HEK293T (cell line): ENCODE results near the gene PLEKHA6.
"Not testable (repeated sequence)": the region's sequence is repeated elsewhere in the genome, so short reads cannot be mapped to it uniquely, and the experiment has no call there.

Experiments used
- CTCF ChIA-PET: fragments of 350-600 bp; formaldehyde crosslinking; extraction: SDS; loops from one replicate; lab custom pipeline; 2021; ENCODE audit warnings: antibody characterized with exemption, inconsistent platforms; lab: Yijun Ruan, JAX
- POLR2A ChIA-PET: fragments of 350-600 bp; formaldehyde crosslinking; extraction: SDS; loops from one replicate; lab custom pipeline; 2020; ENCODE audit warnings: antibody characterized with exemption, inconsistent platforms; lab: Yijun Ruan, JAX
- DNase-seq: peaks from one replicate; pipeline ENCODE4 v3.0.0; 2012; ENCODE audit warnings: mixed read lengths; ENCODE audit errors: extremely low spot score
- ARNT ChIP-seq: fragments of 450-650 bp; IDR thresholded peaks from 2 replicates; pipeline ENCODE4 v1.6.1; 2017; ENCODE audit warnings: mild to moderate bottlenecking
- BHLHE40 ChIP-seq: fragments of 450-650 bp; IDR thresholded peaks from 2 replicates; pipeline ENCODE4 v1.6.1; 2016; ENCODE audit warnings: mild to moderate bottlenecking, moderate library complexity, borderline replicate concordance
- CTBP1 ChIP-seq: fragments of 450-650 bp; IDR thresholded peaks from 2 replicates; pipeline ENCODE4 v1.6.1; 2016; ENCODE audit warnings: borderline replicate concordance
- ELF4 ChIP-seq: fragments of 450-650 bp; IDR thresholded peaks from 2 replicates; pipeline ENCODE4 v1.6.1; 2017; ENCODE audit warnings: antibody characterized with exemption
- FOXA1 ChIP-seq: fragments of 450-650 bp; IDR thresholded peaks from 2 replicates; pipeline ENCODE4 v1.6.1; 2016; ENCODE audit warnings: mild to moderate bottlenecking
- FOXK2 ChIP-seq: fragments of 450-650 bp; IDR thresholded peaks from 2 replicates; pipeline ENCODE4 v1.6.1; 2016; ENCODE audit warnings: mild to moderate bottlenecking
- FOXM1 ChIP-seq: fragments of 450-650 bp; IDR thresholded peaks from 2 replicates; pipeline ENCODE4 v1.6.1; 2017; ENCODE audit warnings: mild to moderate bottlenecking, borderline replicate concordance
- HDGF ChIP-seq: fragments of 450-650 bp; IDR thresholded peaks from 2 replicates; pipeline ENCODE4 v1.6.1; 2017; ENCODE audit warnings: antibody characterized with exemption, borderline replicate concordance
- L3MBTL2 ChIP-seq: fragments of 450-650 bp; conservative IDR thresholded peaks from 2 replicates; pipeline ENCODE4 v1.6.1; 2016; ENCODE audit warnings: mild to moderate bottlenecking
- LEF1 ChIP-seq: fragments of 450-650 bp; IDR thresholded peaks from 2 replicates; pipeline ENCODE4 v1.6.1; 2017; ENCODE audit warnings: mild to moderate bottlenecking, borderline replicate concordance
- NFRKB ChIP-seq: fragments of 450-650 bp; IDR thresholded peaks from 2 replicates; pipeline ENCODE4 v1.6.1; 2016; ENCODE audit warnings: mild to moderate bottlenecking, moderate library complexity
- PKNOX1 ChIP-seq: fragments of 450-650 bp; IDR thresholded peaks from 2 replicates; pipeline ENCODE4 v1.6.1; 2016
- SP1 ChIP-seq: fragments of 450-650 bp; IDR thresholded peaks from 2 replicates; pipeline ENCODE4 v1.6.1; 2017
- SUZ12 ChIP-seq: fragments of 450-650 bp; IDR thresholded peaks from 2 replicates; pipeline ENCODE4 v1.6.1; 2016; ENCODE audit warnings: mild to moderate bottlenecking
- TARDBP ChIP-seq: fragments of 450-650 bp; IDR thresholded peaks from 2 replicates; pipeline ENCODE4 v1.6.1; 2016
- ZNF384 ChIP-seq: fragments of 450-650 bp; IDR thresholded peaks from 2 replicates; pipeline ENCODE4 v1.6.1; 2016

The PLEKHA6 gene

DNA sequence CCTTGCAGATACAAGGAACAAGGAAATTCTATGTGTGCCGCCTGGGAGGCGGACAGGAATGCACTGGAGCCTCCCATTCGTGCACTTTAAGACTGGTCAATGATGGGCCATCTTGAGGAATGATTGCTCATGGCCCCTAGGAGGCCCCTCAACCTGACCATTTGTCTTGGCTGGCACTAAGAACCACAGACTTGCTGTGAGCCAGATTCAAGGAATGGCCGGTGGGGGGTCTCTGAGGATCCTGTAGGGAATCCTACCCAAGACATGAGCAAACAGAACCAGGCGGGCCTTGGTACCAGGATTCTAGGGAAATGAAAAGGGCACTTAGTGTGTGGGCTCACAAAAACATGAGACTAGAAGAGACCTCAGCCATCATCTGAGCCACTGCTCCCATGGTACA lies 117.8 kb downstream of the PLEKHA6 start:
- no peak for TF ChIP-seq FOXM1
- TF ChIP-seq L3MBTL2: no peak
- no peak for TF ChIP-seq LEF1
- TF ChIP-seq SUZ12: no peak
- no peak for TF ChIP-seq HDGF
- TF ChIP-seq PKNOX1: no peak
- TF ChIP-seq NFRKB: no peak
- TF ChIP-seq SP1: no peak
- no peak for TF ChIP-seq BHLHE40
- no peak for TF ChIP-seq FOXK2
- no peak for TF ChIP-seq TARDBP
- TF ChIP-seq ELF4: no peak
- TF ChIP-seq ARNT: no peak
- TF ChIP-seq ZNF384: no peak
- TF ChIP-seq FOXA1: no peak
- no peak for TF ChIP-seq CTBP1
- no peak for DNase-seq
- ChIA-PET POLR2A (no interaction called here), CTCF (interaction anchor here (1.1 kb wide), 1 partner anchor 35 kb away, joined by 4 read pairs; no protein-coding TSS in a partner anchor)

DNA sequence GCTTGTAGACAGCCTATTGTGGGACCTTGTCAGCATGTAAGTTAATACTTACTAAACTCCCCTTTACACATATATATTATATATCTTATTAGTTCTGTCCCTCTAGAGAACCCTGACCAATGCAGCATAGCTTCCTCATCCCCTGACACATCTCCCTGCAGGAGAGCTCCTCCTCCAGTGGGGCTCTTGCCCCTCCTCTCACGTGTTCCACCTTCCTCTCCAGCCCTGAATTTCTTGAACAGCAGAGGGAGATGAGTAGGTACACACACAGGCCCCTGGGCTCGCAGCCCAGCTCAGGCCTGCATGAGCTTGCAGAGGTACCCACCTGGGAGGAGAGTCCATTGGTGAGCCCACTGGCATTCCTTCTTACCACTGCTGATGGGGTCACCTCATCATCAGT lies 118.7 kb downstream of the PLEKHA6 start:
- DNase-seq: no peak
- POLR2A ChIA-PET: no interaction called here
- CTCF ChIA-PET: interaction anchor here (1.1 kb wide), 1 partner anchor 34 kb away, joined by 4 read pairs; no protein-coding TSS in a partner anchor
- TF ChIP-seq SP1 (no peak), TARDBP (no peak), ELF4 (no peak), FOXK2 (no peak), SUZ12 (no peak), ARNT (no peak), L3MBTL2 (no peak), FOXA1 (no peak), ZNF384 (no peak), BHLHE40 (no peak), HDGF (no peak), CTBP1 (no peak), NFRKB (no peak), FOXM1 (no peak), LEF1 (no peak), PKNOX1 (no peak)

- no peak for TF ChIP-seq LEF1
- POLR2A ChIA-PET: no interaction called here
- CTCF ChIA-PET: no interaction called here
- no peak for DNase-seq
Measured at GRCh38 chr1:204240233-204240632, 119.5 kb downstream of the PLEKHA6 start.

DNA sequence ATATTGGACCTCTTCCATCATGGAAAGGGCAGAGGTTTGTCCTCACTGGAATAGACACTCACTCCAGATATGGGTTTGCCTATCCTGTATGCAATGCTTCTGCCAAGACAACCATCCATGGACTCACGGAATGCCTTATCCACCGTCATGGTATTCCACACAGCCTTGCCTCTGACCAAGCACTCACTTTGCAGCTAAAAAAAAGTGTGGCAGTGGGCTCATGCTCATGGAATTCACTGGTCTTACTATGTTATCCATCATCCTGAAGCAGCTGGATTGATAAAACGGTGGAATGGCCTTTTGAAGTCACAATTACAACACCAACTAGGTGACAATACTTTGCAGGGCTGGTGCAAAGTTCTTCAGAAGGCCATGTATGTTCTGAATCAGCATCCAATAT lies 120.3 kb downstream of the PLEKHA6 start:
- DNase-seq, POLR2A ChIA-PET, CTCF ChIA-PET: not testable (repeated sequence)

DNA sequence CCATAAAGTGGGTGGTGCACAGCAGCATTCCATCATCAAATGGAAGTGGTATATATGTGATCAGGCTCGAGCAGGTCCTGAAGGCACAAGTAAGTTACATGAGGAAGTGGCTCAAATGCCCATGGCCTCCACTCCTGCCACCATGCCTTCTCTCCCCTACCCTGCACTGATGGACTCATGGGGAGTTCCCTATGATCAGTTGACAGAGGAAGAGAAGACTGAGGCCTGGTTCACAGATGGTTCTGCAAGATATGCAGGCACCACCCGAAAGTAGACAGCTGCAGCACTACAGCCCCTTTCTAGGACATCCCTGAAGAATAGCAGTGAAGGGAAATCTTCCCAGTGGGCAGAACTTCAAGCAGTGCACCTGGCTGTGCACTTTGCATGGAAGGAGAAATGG lies 121.2 kb downstream of the PLEKHA6 start:
- CTCF ChIA-PET: not testable (repeated sequence)

DNA sequence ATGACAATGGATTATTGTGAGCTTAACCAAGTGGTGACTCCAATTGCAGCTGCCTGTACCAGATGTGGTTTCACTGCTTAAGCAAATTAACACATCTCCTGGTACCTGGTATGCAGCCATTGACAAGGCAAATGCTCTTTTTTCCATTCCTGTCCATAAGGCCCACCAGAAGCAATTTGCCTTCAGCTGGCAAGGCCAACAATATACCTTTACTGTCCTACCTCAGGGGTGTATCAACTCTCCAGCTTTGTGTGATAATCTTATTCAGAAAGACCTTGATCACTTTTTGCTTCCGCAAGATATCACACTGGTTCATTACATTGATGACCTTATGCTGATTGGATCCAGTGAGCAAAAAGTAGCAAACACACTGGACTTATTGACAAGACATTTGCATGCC lies 122.2 kb downstream of the PLEKHA6 start:
- POLR2A ChIA-PET, CTCF ChIA-PET, DNase-seq: not testable (repeated sequence)

More for the DNA sequence above, 121.2 kb downstream of the PLEKHA6 start:
- POLR2A ChIA-PET, DNase-seq: not testable (repeated sequence)

GRCh38 chr1:204232526-204232925 lies 127.2 kb downstream of the PLEKHA6 start:
- no peak for TF ChIP-seq LEF1
- TF ChIP-seq CTBP1: no peak
- TF ChIP-seq BHLHE40: no peak
- no peak for TF ChIP-seq NFRKB
- TF ChIP-seq FOXK2: no peak
- TF ChIP-seq FOXM1: no peak
- no peak for TF ChIP-seq ELF4
- no peak for TF ChIP-seq TARDBP
- TF ChIP-seq PKNOX1: no peak
- no peak for TF ChIP-seq FOXA1
- DNase-seq: no peak
- POLR2A ChIA-PET: no interaction called here
- CTCF ChIA-PET: interaction anchor here (1.4 kb wide), 1 partner anchor 26 kb away, joined by 3 read pairs; no protein-coding TSS in a partner anchor

DNA sequence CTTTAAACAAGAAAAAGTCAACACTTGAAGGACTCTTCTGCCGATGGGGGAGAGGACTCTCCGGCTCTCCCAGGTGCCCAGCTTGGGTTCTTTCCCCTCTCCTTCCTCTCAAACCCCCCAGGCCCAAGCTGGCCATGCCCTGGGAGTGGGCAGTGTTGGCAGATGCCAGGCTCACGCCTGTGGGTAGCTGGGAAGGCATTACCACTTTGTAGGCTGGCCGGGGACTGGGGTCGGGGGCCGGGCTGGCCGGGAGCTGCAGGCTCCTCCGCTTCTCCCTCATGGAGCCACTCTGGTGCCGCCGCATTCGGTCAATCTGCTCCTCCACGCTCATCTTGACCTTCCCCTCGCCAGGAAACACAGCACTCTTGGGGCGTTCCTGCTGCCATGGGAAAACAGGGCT lies 129.5 kb downstream of the PLEKHA6 start:
- CTCF ChIA-PET: interaction anchor here (1.0 kb wide), 1 partner anchor 67 kb away, joined by 3 read pairs; no protein-coding TSS in a partner anchor
- DNase-seq: no peak
- TF ChIP-seq TARDBP: no peak
- no peak for TF ChIP-seq SUZ12
- no peak for TF ChIP-seq NFRKB
- no peak for TF ChIP-seq L3MBTL2
- TF ChIP-seq CTBP1: no peak
- TF ChIP-seq PKNOX1: no peak
- no peak for TF ChIP-seq ELF4
- TF ChIP-seq ZNF384: no peak
- no peak for TF ChIP-seq FOXK2
- TF ChIP-seq FOXM1: no peak
- TF ChIP-seq FOXA1: no peak
- no peak for TF ChIP-seq LEF1
- no peak for TF ChIP-seq ARNT
- TF ChIP-seq BHLHE40: no peak
- TF ChIP-seq HDGF: no peak
- no peak for TF ChIP-seq SP1
- POLR2A ChIA-PET: no interaction called here
